Measurements from ENCODE around the gene NFASC. TPM values are rescaled to one million over a fixed set of nuclear protein-coding genes. Genes with fewer than 3 reads are reported as not detected.

NFASC gene
- total and polyA plus RNA-seq, 2 experiments from 2014 or later, result 3.9 to 11.7 TPM

- Mint-ChIP-seq H3K27ac (no peak overlapping the region), H3K4me1 (no peaks in the 10 kb centered on the region)
Measured at GRCh38 chr1:204935155-204935554, 64.5 kb downstream of the NFASC start.

GRCh38 chr1:204936765-204937164 lies 66.1 kb downstream of the NFASC start:
- Histone ChIP-seq H3K9me2 (ENCODE audit: insufficient read depth) (0 out of 2 replicates have a peak, but pooled peaks cover 3% of the 10 kb centered on the region), H3K27ac (ENCODE audit: low read depth) (no peak overlapping the region), H2AFZ (no peak overlapping the region), H3K79me2 (replicated peaks; ENCODE audit: insufficient read depth) (no peaks in the 10 kb centered on the region), H3F3A (replicated peaks; ENCODE audit: low read depth) (no peaks in the 10 kb centered on the region), H3K4me2 (no peak overlapping the region), H4K20me1 (replicated peaks; ENCODE audit: insufficient read depth) (no peaks in the 10 kb centered on the region), H3K27me3 (ENCODE audit: insufficient read depth) (no peaks in the 10 kb centered on the region), H3K4me1 (ENCODE audit: insufficient read depth) (peaks cover 8% of the 10 kb centered on the region), H3K4me3 (no peak overlapping the region), H3K36me3 (ENCODE audit: insufficient read depth) (no peaks in the 10 kb centered on the region)
- ATAC-seq (no peak), DNase-seq (ENCODE audit: low spot score) (no peak)
- Mint-ChIP-seq H3K27ac (no peak overlapping the region), H3K4me1 (no peaks in the 10 kb centered on the region), H3K9me3 (no peaks in the 10 kb centered on the region), H3K4me3 (no peak overlapping the region), H3K27me3 (ENCODE audit: insufficient read depth, low read depth, poor library complexity) (no peaks in the 10 kb centered on the region), H3K36me3 (ENCODE audit: low read depth) (no peaks in the 10 kb centered on the region)
- no peak for TF ChIP-seq JUNB (IDR thresholded peaks at IDR 0.05; ENCODE audit: unreplicated experiment)

More at GRCh38 chr1:204935155-204935554, 64.5 kb downstream of the NFASC start:
- Histone ChIP-seq H3K36me3 (ENCODE audit: insufficient read depth) (no peaks in the 10 kb centered on the region), H3K79me2 (replicated peaks; ENCODE audit: insufficient read depth) (no peaks in the 10 kb centered on the region), H3K4me3 (no peak overlapping the region), H3K27me3 (ENCODE audit: insufficient read depth) (no peaks in the 10 kb centered on the region), H3K4me1 (ENCODE audit: insufficient read depth) (peaks cover 12% of the 10 kb centered on the region), H4K20me1 (replicated peaks; ENCODE audit: insufficient read depth) (no peaks in the 10 kb centered on the region), H2AFZ (no peak overlapping the region), H3F3A (replicated peaks; ENCODE audit: low read depth) (no peaks in the 10 kb centered on the region), H3K4me2 (no peak overlapping the region), H3K9me2 (ENCODE audit: insufficient read depth) (0 out of 2 replicates have a peak, but pooled peaks cover 3% of the 10 kb centered on the region), H3K27ac (ENCODE audit: low read depth) (no peak overlapping the region)
- ATAC-seq, result no peak
- Mint-ChIP-seq H3K9me3 (no peaks in the 10 kb centered on the region), H3K27me3 (ENCODE audit: insufficient read depth, low read depth, poor library complexity) (no peaks in the 10 kb centered on the region), H3K36me3 (ENCODE audit: low read depth) (no peaks in the 10 kb centered on the region), H3K4me3 (no peak overlapping the region)
- TF ChIP-seq EZH2 (IDR thresholded peaks at IDR 0.05; ENCODE audit: low read depth, unreplicated experiment) (no peak), CTCF (conservative IDR thresholded peaks at IDR 0.05; ENCODE audit: low read depth in 2 of 2) (no peak), ETS1 (IDR thresholded peaks at IDR 0.05) (no peak), CREB1 (CRISPR knock-in tag; IDR thresholded peaks at IDR 0.05; ENCODE audit: low read depth) (no peak), NANOG (IDR thresholded peaks at IDR 0.05; ENCODE audit: borderline replicate concordance) (no peak), ZNF331 (CRISPR knock-in tag; IDR thresholded peaks at IDR 0.05; ENCODE audit: low read depth) (no peak), ZNF114 (CRISPR knock-in tag; IDR thresholded peaks at IDR 0.05) (no peak), EZH2phosphoT487 (IDR thresholded peaks at IDR 0.05; ENCODE audit: unreplicated experiment) (no peak)
- DNase-seq (ENCODE audit: low spot score), result no peak
